ENCODE results near the gene CACNA1H. TPM values are rescaled to one million over a fixed set of nuclear protein-coding genes. Genes with fewer than 3 reads are reported as not detected.

Gene CACNA1H
- total and polyA plus RNA-seq, 2 of the 8 experiments (the other 6 are each of a cell fraction or from before 2014, with no cell fraction given): 14.0 to 28.7 TPM

DNA sequence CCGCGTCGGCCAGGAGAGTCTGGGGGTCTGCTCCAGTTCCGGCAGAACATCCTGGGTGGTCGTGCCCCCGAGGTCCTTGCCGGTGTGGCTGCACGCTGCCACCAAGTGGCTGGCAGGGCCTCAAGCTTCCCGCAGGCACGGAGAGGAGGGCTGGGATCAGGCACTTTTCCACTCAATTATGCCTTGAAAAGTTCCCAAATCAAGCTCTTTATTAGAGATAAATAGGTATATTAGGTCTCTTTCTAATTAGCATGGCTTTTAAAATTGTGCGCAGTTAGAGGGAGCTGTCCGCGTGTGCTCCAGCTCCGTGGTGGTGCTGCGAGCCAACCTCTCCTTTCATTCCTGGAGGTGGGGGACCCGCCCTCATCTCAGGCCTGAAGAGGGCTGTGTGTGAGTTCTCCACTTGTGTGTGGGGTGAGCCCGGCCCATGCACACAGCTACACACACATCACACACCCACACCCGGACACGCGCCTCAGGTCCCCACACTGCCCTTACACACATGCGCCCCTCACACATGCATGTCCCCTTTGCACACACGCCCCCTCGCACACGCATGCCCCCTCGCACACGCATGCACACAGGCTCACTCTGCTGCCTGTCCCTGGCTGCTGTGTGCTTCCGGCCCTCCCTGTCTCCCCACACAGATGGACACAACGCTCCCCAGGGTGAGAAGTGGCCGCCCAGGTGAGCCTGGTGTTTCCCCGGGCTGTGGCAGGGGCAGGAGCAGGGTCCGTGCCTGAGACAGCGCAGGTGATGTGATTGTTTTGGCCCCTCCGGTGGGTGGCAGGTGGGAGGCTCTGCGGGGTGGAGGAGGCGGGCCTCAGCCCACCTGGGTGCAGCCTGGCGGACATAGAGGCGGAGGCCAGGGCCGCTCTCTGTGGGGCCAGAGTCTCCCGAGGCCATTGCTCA is 28.8 kb downstream of the CACNA1H start:
- H3K18ac ChIP-seq (ENCODE audit: extremely low read depth, low read length): no peak overlapping the region
- no peak overlapping the region for H3K23ac ChIP-seq (ENCODE audit: insufficient read length)
- H3K14ac ChIP-seq (ENCODE audit: insufficient read length): no peak overlapping the region
- POLR2A ChIA-PET (ENCODE audit: partially characterized antibody): interaction anchor here (1.0 to 1.5 kb wide), 5 partner anchors 10 to 26 kb away, joined by 3 to 4 read pairs (median 4); no protein-coding TSS in a partner anchor
- H2BK15ac ChIP-seq (ENCODE audit: low read length): no peak overlapping the region
- H2BK120ac ChIP-seq (replicated peaks; ENCODE audit: low read depth, low read length): no peak overlapping the region
- no peaks in the 10 kb centered on the region for H3K27me3 ChIP-seq (replicated peaks in 1 of 4; ENCODE audit: control insufficient read depth in 3 of 4, extremely low read depth in 1 of 4, insufficient read depth in 3 of 4, low read length in 3 of 4)
- FAIRE-seq (no peak), DNase-seq (ENCODE audit: low read depth in 1 of 2, low spot score in 2 of 2) (no peak)
- no peak overlapping the region for H3K27ac ChIP-seq (ENCODE audit: low read depth, low read length)
- no peaks in the 10 kb centered on the region; a peak in 1 of 8 replicates for H3K36me3 ChIP-seq (ENCODE audit: control insufficient read depth in 2 of 4, insufficient read depth in 4 of 4, low read length in 3 of 4)
- no peak overlapping the region for H3K4me3 ChIP-seq (ENCODE audit: extremely low read depth in 1 of 4, insufficient read depth in 2 of 4, low read depth in 3 of 4, low read length in 4 of 4)
- H4K91ac ChIP-seq (replicated peaks; ENCODE audit: insufficient read length, low read length): no peak overlapping the region
- no peaks in the 10 kb centered on the region for H3K9me3 ChIP-seq (ENCODE audit: insufficient read depth in 2 of 2, low read depth in 1 of 2, low read length in 1 of 2)
- no peak overlapping the region for H3K4me2 ChIP-seq (ENCODE audit: insufficient read depth in 1 of 2, low read depth in 2 of 2, low read length in 2 of 2)
- H3K56ac ChIP-seq (replicated peaks; ENCODE audit: insufficient read length, low read depth, low read length): no peak overlapping the region
- CTCF ChIA-PET (ENCODE audit: partially characterized antibody): interaction anchor here (0.9 to 4.7 kb wide), 13 partner anchors 9 to 121 kb away, joined by 3 to 16 read pairs (median 6); no protein-coding TSS in a partner anchor
- H2BK12ac ChIP-seq (ENCODE audit: low read depth, low read length): no peak overlapping the region
- no peak overlapping the region for H2BK5ac ChIP-seq (ENCODE audit: low read depth, low read length)
- H3K79me1 ChIP-seq (ENCODE audit: low read depth, low read length): peaks cover 7% of the 10 kb centered on the region
- H4K8ac ChIP-seq (ENCODE audit: extremely low read depth, insufficient read depth, low read length): peak overlapping the region; percentile 79
- no peaks in the 10 kb centered on the region for H3K23me2 ChIP-seq (ENCODE audit: low read depth, low read length)
- WGBS, 2 experiments (ENCODE audit: extremely low coverage in 1 of 2, insufficient coverage in 1 of 2, insufficient read length in 1 of 2, insufficient replicate concordance in 2 of 2, low coverage in 1 of 2, low lambda C conversion rate in 2 of 2, missing lambda C conversion rate in 1 of 2): 92% methylated on average over 35 of the region's 39 CpGs; no CpG with 5 or more reads in 1 of the 2 experiments
- no peak overlapping the region for H3K9ac ChIP-seq (replicated peaks in 1 of 4; ENCODE audit: extremely low read depth in 1 of 4, low read depth in 3 of 4, low read length in 3 of 4)
- H4K20me1 ChIP-seq (replicated peaks in 1 of 2; ENCODE audit: control insufficient read depth in 1 of 2, insufficient read depth in 2 of 2, low read length in 2 of 2): peaks cover 10 to 28% of the 10 kb centered on the region in 2 experiments
- no peak overlapping the region for H3K4ac ChIP-seq (replicated peaks; ENCODE audit: insufficient read length, low read depth, low read length)
- H3K4me1 ChIP-seq (replicated peaks in 1 of 4; ENCODE audit: control insufficient read depth in 3 of 4, insufficient read depth in 4 of 4, low read length in 3 of 4): peaks cover 0 to 3% (median under 1%) of the 10 kb centered on the region in 4 experiments; a peak in 4 of 7 replicates
- H2BK20ac ChIP-seq (ENCODE audit: low read length): no peak overlapping the region
- H3K79me2 ChIP-seq (ENCODE audit: control insufficient read depth in 1 of 2, insufficient read depth in 2 of 2, low read length in 2 of 2): peaks cover 0 to 3% of the 10 kb centered on the region in 2 experiments; a peak in 1 of 4 replicates
- no peak overlapping the region for H2AK5ac ChIP-seq (ENCODE audit: low read depth, low read length)
- no peak overlapping the region for H2AFZ ChIP-seq (ENCODE audit: low read length)
- H4K5ac ChIP-seq (ENCODE audit: insufficient read length, low read depth, low read length): no peak overlapping the region
- peak; percentile 32; the same call in 1 of the 2 replicates for TF ChIP-seq GABPA (IDR thresholded peaks at IDR 0.05; ENCODE audit: borderline replicate concordance, insufficient read depth, low read length)
- TF ChIP-seq, protein P1, sequence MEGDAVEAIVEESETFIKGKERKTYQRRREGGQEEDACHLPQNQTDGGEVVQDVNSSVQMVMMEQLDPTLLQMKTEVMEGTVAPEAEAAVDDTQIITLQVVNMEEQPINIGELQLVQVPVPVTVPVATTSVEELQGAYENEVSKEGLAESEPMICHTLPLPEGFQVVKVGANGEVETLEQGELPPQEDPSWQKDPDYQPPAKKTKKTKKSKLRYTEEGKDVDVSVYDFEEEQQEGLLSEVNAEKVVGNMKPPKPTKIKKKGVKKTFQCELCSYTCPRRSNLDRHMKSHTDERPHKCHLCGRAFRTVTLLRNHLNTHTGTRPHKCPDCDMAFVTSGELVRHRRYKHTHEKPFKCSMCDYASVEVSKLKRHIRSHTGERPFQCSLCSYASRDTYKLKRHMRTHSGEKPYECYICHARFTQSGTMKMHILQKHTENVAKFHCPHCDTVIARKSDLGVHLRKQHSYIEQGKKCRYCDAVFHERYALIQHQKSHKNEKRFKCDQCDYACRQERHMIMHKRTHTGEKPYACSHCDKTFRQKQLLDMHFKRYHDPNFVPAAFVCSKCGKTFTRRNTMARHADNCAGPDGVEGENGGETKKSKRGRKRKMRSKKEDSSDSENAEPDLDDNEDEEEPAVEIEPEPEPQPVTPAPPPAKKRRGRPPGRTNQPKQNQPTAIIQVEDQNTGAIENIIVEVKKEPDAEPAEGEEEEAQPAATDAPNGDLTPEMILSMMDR (IDR thresholded peaks at IDR 0.05; ENCODE audit: control extremely low read depth in 1 of 3, insufficient read depth in 1 of 3, low read depth in 1 of 3, low read length in 3 of 3): peak; percentile 40 to 54 (median 40)
- TF ChIP-seq RAD21 (IDR thresholded peaks at IDR 0.05 in 1 of 2, conservative IDR thresholded peaks at IDR 0.05 in 1 of 2; ENCODE audit: low read depth in 2 of 2, low read length in 2 of 2): peak; percentile 50 to 53; a peak in 3 of 4 replicates
- no peak for TF ChIP-seq SUZ12 (IDR thresholded peaks at IDR 0.05; ENCODE audit: low read length)
